ENCODE measurements around the gene GPC3. TPM values are rescaled to one million over a fixed set of nuclear protein-coding genes. Genes with fewer than 3 reads are reported as not detected.

GPC3 gene
- total RNA-seq, 1 experiment from 2014 or later: 5.7 TPM

- no peaks in the 10 kb centered on the region for H3K4me1 ChIP-seq (replicated peaks)
- H3K27ac ChIP-seq: no peak overlapping the region
- H3K36me3 ChIP-seq: no peaks in the 10 kb centered on the region
- DNase-seq (ENCODE audit: low read depth in 1 of 2, low spot score in 2 of 2): no peak
- H3K4me3 ChIP-seq: no peak overlapping the region
- no peaks in the 10 kb centered on the region for H3K27me3 ChIP-seq (replicated peaks)
- H3K9me3 ChIP-seq (replicated peaks): no peaks in the 10 kb centered on the region
Measured at GRCh38 chrX:133864236-133864635, 121.2 kb downstream of the GPC3 start.

- Histone ChIP-seq H3K27me3 (replicated peaks) (no peaks in the 10 kb centered on the region), H3K36me3 (no peaks in the 10 kb centered on the region), H3K9me3 (replicated peaks) (no peaks in the 10 kb centered on the region), H3K4me1 (replicated peaks) (no peaks in the 10 kb centered on the region), H3K4me3 (no peak overlapping the region), H3K27ac (no peak overlapping the region)
- DNase-seq (ENCODE audit: low read depth in 1 of 2, low spot score in 2 of 2): no peak
Measured at GRCh38 chrX:133859860-133860259, 125.5 kb downstream of the GPC3 start.

- Histone ChIP-seq H3K27ac (no peak overlapping the region), H3K4me1 (replicated peaks) (no peaks in the 10 kb centered on the region), H3K27me3 (replicated peaks) (no peaks in the 10 kb centered on the region), H3K36me3 (no peaks in the 10 kb centered on the region), H3K9me3 (replicated peaks) (no peaks in the 10 kb centered on the region), H3K4me3 (no peak overlapping the region)
- no peak for DNase-seq (ENCODE audit: low read depth in 1 of 2, low spot score in 2 of 2)
Measured at GRCh38 chrX:133859336-133859735, 126.1 kb downstream of the GPC3 start.

GRCh38 chrX:133857640-133858269, 127.6 kb downstream of the GPC3 start:
- H3K4me1 ChIP-seq (replicated peaks): no peaks in the 10 kb centered on the region
- H3K4me3 ChIP-seq: no peak overlapping the region
- DNase-seq (ENCODE audit: low read depth in 1 of 2, low spot score in 2 of 2): no peak
- no peaks in the 10 kb centered on the region for H3K27me3 ChIP-seq (replicated peaks)
- no peaks in the 10 kb centered on the region for H3K9me3 ChIP-seq (replicated peaks)
- no peaks in the 10 kb centered on the region for H3K36me3 ChIP-seq
- no peak overlapping the region for H3K27ac ChIP-seq

- Histone ChIP-seq H3K27ac (no peak overlapping the region), H3K9me3 (replicated peaks) (no peaks in the 10 kb centered on the region), H3K27me3 (replicated peaks) (no peaks in the 10 kb centered on the region), H3K4me1 (replicated peaks) (no peaks in the 10 kb centered on the region), H3K4me3 (no peak overlapping the region), H3K36me3 (no peaks in the 10 kb centered on the region)
- DNase-seq (ENCODE audit: low read depth in 1 of 2, low spot score in 2 of 2): no peak
Measured at GRCh38 chrX:133856819-133857218, 128.6 kb downstream of the GPC3 start.

- H3K4me1 ChIP-seq (replicated peaks): no peaks in the 10 kb centered on the region
- H3K27ac ChIP-seq: no peak overlapping the region
Measured at GRCh38 chrX:133854290-133854689, 131.1 kb downstream of the GPC3 start.

GRCh38 chrX:133852837-133853356, 132.5 kb downstream of the GPC3 start:
- no peak overlapping the region for H3K4me3 ChIP-seq
- no peaks in the 10 kb centered on the region for H3K4me1 ChIP-seq (replicated peaks)
- no peaks in the 10 kb centered on the region for H3K36me3 ChIP-seq
- no peaks in the 10 kb centered on the region for H3K9me3 ChIP-seq (replicated peaks)
- no peak for DNase-seq (ENCODE audit: low read depth in 1 of 2, low spot score in 2 of 2)
- H3K27ac ChIP-seq: no peak overlapping the region
- no peaks in the 10 kb centered on the region for H3K27me3 ChIP-seq (replicated peaks)

More at GRCh38 chrX:133854290-133854689, 131.1 kb downstream of the GPC3 start:
- H3K9me3 ChIP-seq (replicated peaks): no peaks in the 10 kb centered on the region
- DNase-seq (ENCODE audit: low read depth in 1 of 2, low spot score in 2 of 2): no peak
- no peaks in the 10 kb centered on the region for H3K36me3 ChIP-seq
- H3K27me3 ChIP-seq (replicated peaks): no peaks in the 10 kb centered on the region
- H3K4me3 ChIP-seq: no peak overlapping the region

- H3K4me1 ChIP-seq (replicated peaks): no peaks in the 10 kb centered on the region
Measured at GRCh38 chrX:133852401-133852800, 133.0 kb downstream of the GPC3 start.

GRCh38 chrX:133850399-133850798, 135.0 kb downstream of the GPC3 start:
- DNase-seq (ENCODE audit: low read depth in 1 of 2, low spot score in 2 of 2): no peak
- H3K4me3 ChIP-seq: no peak overlapping the region

More at GRCh38 chrX:133852401-133852800, 133.0 kb downstream of the GPC3 start:
- no peak for DNase-seq (ENCODE audit: low read depth in 1 of 2, low spot score in 2 of 2)
- Histone ChIP-seq H3K9me3 (replicated peaks) (no peaks in the 10 kb centered on the region), H3K4me3 (no peak overlapping the region), H3K27me3 (replicated peaks) (no peaks in the 10 kb centered on the region), H3K36me3 (no peaks in the 10 kb centered on the region), H3K27ac (no peak overlapping the region)

GRCh38 chrX:133849676-133850075, 135.7 kb downstream of the GPC3 start:
- H3K4me1 ChIP-seq (replicated peaks): no peaks in the 10 kb centered on the region
- no peak overlapping the region for H3K27ac ChIP-seq
- no peak for DNase-seq (ENCODE audit: low read depth in 1 of 2, low spot score in 2 of 2)
- H3K36me3 ChIP-seq: no peaks in the 10 kb centered on the region
- H3K27me3 ChIP-seq (replicated peaks): no peaks in the 10 kb centered on the region
- no peak overlapping the region for H3K4me3 ChIP-seq
- H3K9me3 ChIP-seq (replicated peaks): no peaks in the 10 kb centered on the region

More at GRCh38 chrX:133850399-133850798, 135.0 kb downstream of the GPC3 start:
- Histone ChIP-seq H3K27ac (no peak overlapping the region), H3K36me3 (no peaks in the 10 kb centered on the region), H3K9me3 (replicated peaks) (no peaks in the 10 kb centered on the region), H3K27me3 (replicated peaks) (no peaks in the 10 kb centered on the region), H3K4me1 (replicated peaks) (no peaks in the 10 kb centered on the region)

- DNase-seq (ENCODE audit: low read depth in 1 of 2, low spot score in 2 of 2): no peak
- Histone ChIP-seq H3K27me3 (replicated peaks) (no peaks in the 10 kb centered on the region), H3K36me3 (no peaks in the 10 kb centered on the region), H3K4me1 (replicated peaks) (no peaks in the 10 kb centered on the region), H3K4me3 (no peak overlapping the region), H3K27ac (no peak overlapping the region), H3K9me3 (replicated peaks) (no peaks in the 10 kb centered on the region)
Measured at GRCh38 chrX:133847340-133847994, 137.9 kb downstream of the GPC3 start.

GRCh38 chrX:133846311-133846710, 139.1 kb downstream of the GPC3 start:
- Histone ChIP-seq H3K4me3 (no peak overlapping the region), H3K9me3 (replicated peaks) (no peaks in the 10 kb centered on the region), H3K27me3 (replicated peaks) (no peaks in the 10 kb centered on the region), H3K36me3 (no peaks in the 10 kb centered on the region), H3K27ac (no peak overlapping the region), H3K4me1 (replicated peaks) (no peaks in the 10 kb centered on the region)
- no peak for DNase-seq (ENCODE audit: low read depth in 1 of 2, low spot score in 2 of 2)

- Histone ChIP-seq H3K4me1 (replicated peaks) (no peaks in the 10 kb centered on the region), H3K4me3 (no peak overlapping the region), H3K27me3 (replicated peaks) (no peaks in the 10 kb centered on the region), H3K9me3 (replicated peaks) (no peaks in the 10 kb centered on the region), H3K36me3 (no peaks in the 10 kb centered on the region), H3K27ac (no peak overlapping the region)
- DNase-seq (ENCODE audit: low read depth in 1 of 2, low spot score in 2 of 2): no peak
Measured at GRCh38 chrX:133840415-133840814, 145.0 kb downstream of the GPC3 start.
